Left lung (tissue), 10 donors: ENCODE measurements around the gene PROX2. TPM values are rescaled to one million over a fixed set of nuclear protein-coding genes. Genes with fewer than 3 reads are reported as not detected.

Experiments used
- ATAC-seq: fragments of 200-7000 bp; cut with Tn5 transposase; one replicate; pipeline ENCODE4 v1.9.1; 2020; ENCODE audit warnings: moderate library complexity
- DNase-seq, 4 donors: peaks; one replicate each; pipeline ENCODE4 v3.0.0-alpha.2; 2013 to 2020
- H3K27ac ChIP-seq, 2 donors: fragments of 200-600 bp; sonication (generic) in 1 of 2; one replicate each; pipeline versions ENCODE4 v1.5.0 to v1.8.0; 2020 to 2021
- H3K27me3 ChIP-seq, 2 donors: fragments of 200-600 bp; sonication (generic) in 1 of 2; one replicate each; pipeline versions ENCODE4 v1.5.0 to v1.8.0; 2020 to 2021
- H3K36me3 ChIP-seq, 2 donors: fragments of 200-600 bp; sonication (generic) in 1 of 2; one replicate each; pipeline versions ENCODE4 v1.5.0 to v1.8.0; 2020 to 2021
- H3K4me1 ChIP-seq, 2 donors: fragments of 200-600 bp; one replicate each; pipeline ENCODE4 v1.8.0; 2021
- H3K4me3 ChIP-seq, 2 donors: fragments of 200-600 bp; sonication (generic) in 1 of 2; one replicate each; pipeline versions ENCODE4 v1.5.0 to v1.8.0; 2020 to 2021; ENCODE audit warnings: mild to moderate bottlenecking in 1 of 2
- H3K9me3 ChIP-seq, 2 donors: fragments of 200-600 bp; sonication (generic) in 1 of 2; one replicate each; pipeline versions ENCODE4 v1.5.0 to v1.8.0; 2020 to 2021
- CTCF ChIP-seq, 2 donors: fragments of 200-600 bp; sonication (generic) in 1 of 2; IDR thresholded peaks; one replicate each; pipeline versions ENCODE4 v1.5.0 to v1.8.0; 2021; ENCODE audit warnings: antibody characterized with exemption in 2 of 2
- intact Hi-C, 2 donors: fragments of 100-400 bp; cut with DNase I; formaldehyde crosslinking; loops; one replicate each; pipeline versions ENCODE4 v1.11.2 to v1.14.2; 2022
- polyA plus RNA-seq, 6 donors: library from polyadenylated mRNA; unstranded; fragments of 120-200 nt; gene quantifications; one replicate each; pipeline ENCODE4 v1.2.1, GENCODE V29; 2013; ENCODE audit not compliant: insufficient read length in 6 of 6
- total RNA-seq, 2 donors: library from RNA; stranded (reverse); fragmentation: NEBNext Ultra II Directional; extraction: Animal tissue kit (Norgen Biotek cat#: 25700); gene quantifications; one replicate each; pipeline ENCODE4 v1.2.1, GENCODE V29; 2021
- donor health status: DM: no; HTN: yes; CAD: no.
- donor health status: DM: no; HTN: no; CAD: no.

The PROX2 gene
- total and polyA plus RNA-seq, 8 donors, result 0.08 to 3.8 (median 3.1) TPM; not detected in 1

GRCh38 chr14:74853581-74853980 lies 22.4 kb downstream of the PROX2 start:
- intact Hi-C loops, result no loop called here
- peak overlapping the region in 1 of 2 donors; percentile 55 for H3K27ac ChIP-seq
- H3K36me3 ChIP-seq, result no peaks in the 10 kb centered on the region
- H3K4me3 ChIP-seq, result no peak overlapping the region
- H3K4me1 ChIP-seq, result peaks cover 5 to 23% of the 10 kb centered on the region in 2 donors
- H3K9me3 ChIP-seq, result no peaks in the 10 kb centered on the region
- DNase-seq, result no peak
- no peak for TF ChIP-seq CTCF (IDR thresholded peaks at IDR 0.05)
- ATAC-seq, result peak; percentile 16
- no peaks in the 10 kb centered on the region for H3K27me3 ChIP-seq

- Histone ChIP-seq H3K27ac (peak overlapping the region in 1 of 2 donors; percentile 55), H3K9me3 (no peaks in the 10 kb centered on the region), H3K27me3 (no peaks in the 10 kb centered on the region), H3K4me3 (no peak overlapping the region), H3K4me1 (peaks cover 5 to 23% of the 10 kb centered on the region in 2 donors), H3K36me3 (no peaks in the 10 kb centered on the region)
- intact Hi-C loops, result no loop called here
- no peak for TF ChIP-seq CTCF (IDR thresholded peaks at IDR 0.05)
- peak in 1 of 4 donors; percentile 10 for DNase-seq
- peak; percentile 60 for ATAC-seq
These were observed 22.9 kb downstream of the PROX2 start for GRCh38 chr14:74852922-74853530.

GRCh38 chr14:74848768-74849167 lies 27.2 kb downstream of the PROX2 start:
- no peaks in the 10 kb centered on the region for H3K9me3 ChIP-seq
- H3K4me3 ChIP-seq, result no peak overlapping the region
- no peaks in the 10 kb centered on the region for H3K36me3 ChIP-seq
- no peak for ATAC-seq
- no peak overlapping the region for H3K27ac ChIP-seq
- DNase-seq, result no peak
- intact Hi-C loops, result no loop called here
- TF ChIP-seq CTCF (IDR thresholded peaks at IDR 0.05), result no peak
- H3K4me1 ChIP-seq, result peaks cover 5 to 16% of the 10 kb centered on the region in 2 donors
- no peaks in the 10 kb centered on the region for H3K27me3 ChIP-seq

GRCh38 chr14:74846968-74847665 lies 28.8 kb downstream of the PROX2 start:
- Histone ChIP-seq H3K9me3 (no peaks in the 10 kb centered on the region), H3K4me1 (peaks cover under 1 to 3% of the 10 kb centered on the region in 2 donors), H3K4me3 (no peak overlapping the region), H3K27me3 (no peaks in the 10 kb centered on the region), H3K27ac (no peak overlapping the region), H3K36me3 (no peaks in the 10 kb centered on the region)
- ATAC-seq, result peak; percentile 18
- DNase-seq, result no peak
- TF ChIP-seq CTCF (IDR thresholded peaks at IDR 0.05), result no peak
- intact Hi-C loops, result no loop called here

GRCh38 chr14:74846168-74846567 lies 29.8 kb downstream of the PROX2 start:
- Histone ChIP-seq H3K4me1 (peaks cover 3 to 10% of the 10 kb centered on the region in 2 donors), H3K36me3 (peaks cover 0 to 2% of the 10 kb centered on the region in 2 donors), H3K27ac (no peak overlapping the region), H3K27me3 (no peaks in the 10 kb centered on the region), H3K4me3 (no peak overlapping the region), H3K9me3 (no peaks in the 10 kb centered on the region)
- DNase-seq, result no peak
- intact Hi-C loops, result no loop called here
- no peak for ATAC-seq
- TF ChIP-seq CTCF (IDR thresholded peaks at IDR 0.05), result no peak
